Measurements from ENCODE around the gene C1QTNF6.
A peak's percentile ranks its signal among the peaks of the same experiment; 100 is the strongest.

C1QTNF6 gene

DNA sequence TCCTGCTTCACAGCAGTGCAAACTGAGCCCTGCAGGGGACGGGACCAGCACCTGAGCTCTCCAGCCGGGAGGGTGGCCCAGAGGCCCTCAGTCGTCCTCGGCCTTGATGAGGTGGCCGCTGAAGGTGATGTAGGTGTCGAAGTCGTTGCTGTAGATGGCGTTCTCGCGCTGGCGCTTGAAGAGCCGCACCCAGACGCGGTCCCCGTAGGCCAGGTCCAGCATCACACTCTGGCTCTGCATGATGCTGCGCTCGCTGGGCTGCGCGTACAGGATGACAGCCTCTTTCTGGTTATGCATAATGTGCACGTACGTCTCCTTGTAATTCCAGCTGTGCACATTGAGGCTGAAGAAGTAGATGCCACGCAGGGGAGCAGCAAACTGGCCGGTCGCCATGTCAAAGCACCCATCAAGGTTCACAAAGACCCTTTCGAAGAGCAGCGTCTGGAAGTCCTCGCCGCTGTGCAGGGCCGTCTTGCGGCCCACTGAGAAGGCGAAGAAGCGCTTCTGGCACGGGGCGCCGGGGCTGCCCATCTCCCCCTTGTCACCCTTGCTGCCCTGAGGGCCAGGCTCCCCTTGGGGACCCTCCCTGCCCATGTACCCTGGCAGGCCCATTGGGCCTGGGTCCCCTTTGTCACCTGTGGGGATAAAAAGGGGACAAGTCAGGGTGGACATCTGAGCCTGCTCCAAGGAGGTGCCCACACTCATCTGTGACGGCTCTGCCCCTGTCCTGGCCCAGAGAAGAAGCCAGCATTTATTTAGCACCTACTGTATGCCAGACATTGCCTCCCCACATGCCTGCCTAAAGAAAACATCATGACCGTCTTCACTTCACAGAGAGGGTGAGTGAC, 5.7 kb downstream of the C1QTNF6 start:
- Histone ChIP-seq H3K79me1 (ENCODE audit: low read length) (peaks cover 22% of the 10 kb centered on the region), H4K91ac (ENCODE audit: low read depth, low read length) (no peak overlapping the region), H3K9ac (ENCODE audit: low read length) (no peak overlapping the region), H3K36me3 (ENCODE audit: control insufficient read depth in 1 of 2, insufficient read depth in 2 of 2, low read length in 2 of 2) (peaks cover 29 to 38% of the 10 kb centered on the region in 2 experiments), H2BK12ac (ENCODE audit: low read length) (no peak overlapping the region), H3K4ac (ENCODE audit: low read depth, low read length) (no peak overlapping the region), H3K4me1 (ENCODE audit: control insufficient read depth in 1 of 2, insufficient read depth in 2 of 2, low read length in 2 of 2) (peaks cover 36 to 37% of the 10 kb centered on the region in 2 experiments), H2AK5ac (ENCODE audit: low read length) (no peak overlapping the region), H3K79me2 (ENCODE audit: control insufficient read depth, insufficient read depth, low read length, poor library complexity) (no peaks in the 10 kb centered on the region), H3K27me3 (ENCODE audit: insufficient read depth, low read length) (no peaks in the 10 kb centered on the region), H2BK5ac (ENCODE audit: low read depth, low read length, poor library complexity) (no peak overlapping the region), H3K4me3 (ENCODE audit: low read depth, low read length) (no peak overlapping the region), H2BK120ac (ENCODE audit: insufficient read depth, low read length, poor library complexity) (no peak overlapping the region), H3K23ac (ENCODE audit: low read length) (no peak overlapping the region), H4K12ac (ENCODE audit: low read depth, low read length) (no peak overlapping the region), H3K27ac (ENCODE audit: low read depth, low read length) (no peak overlapping the region), H3K14ac (ENCODE audit: low read length) (no peak overlapping the region), H4K8ac (ENCODE audit: low read depth, low read length) (no peak overlapping the region), H2AFZ (ENCODE audit: insufficient read depth, low read length, poor library complexity) (no peak overlapping the region), H3K9me3 (ENCODE audit: insufficient read depth, low read depth, low read length) (no peaks in the 10 kb centered on the region), H3K4me2 (ENCODE audit: low read length) (no peak overlapping the region), H3K18ac (ENCODE audit: low read length) (no peak overlapping the region)
- no CpG with 5 or more reads among the region's 37 CpGs for WGBS (ENCODE audit: extremely low coverage, insufficient coverage, insufficient read length)
- DNase-seq, result peak; percentile 70 to 76

DNA sequence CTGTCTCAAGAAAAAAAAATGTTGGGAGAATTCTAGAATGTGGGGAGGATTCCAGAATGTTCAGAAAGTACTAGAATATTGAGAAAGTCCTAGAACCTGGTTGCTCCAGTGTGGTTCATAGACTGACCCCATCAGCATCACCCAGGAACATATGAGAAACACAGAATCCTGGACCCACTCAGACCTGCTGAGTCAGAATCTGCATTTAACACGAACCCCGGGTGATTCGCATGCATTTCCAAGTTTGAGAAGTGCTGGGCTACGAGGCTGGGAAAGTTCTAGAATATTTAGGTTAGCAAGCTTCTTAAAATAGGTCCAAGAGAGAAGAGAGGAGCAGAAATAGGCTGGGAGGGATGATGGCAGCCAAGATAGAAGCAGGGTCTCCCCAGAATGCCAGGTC, 6.4 kb downstream of the C1QTNF6 start:
- H2BK120ac ChIP-seq (ENCODE audit: insufficient read depth, low read length, poor library complexity), result no peak overlapping the region

DNA sequence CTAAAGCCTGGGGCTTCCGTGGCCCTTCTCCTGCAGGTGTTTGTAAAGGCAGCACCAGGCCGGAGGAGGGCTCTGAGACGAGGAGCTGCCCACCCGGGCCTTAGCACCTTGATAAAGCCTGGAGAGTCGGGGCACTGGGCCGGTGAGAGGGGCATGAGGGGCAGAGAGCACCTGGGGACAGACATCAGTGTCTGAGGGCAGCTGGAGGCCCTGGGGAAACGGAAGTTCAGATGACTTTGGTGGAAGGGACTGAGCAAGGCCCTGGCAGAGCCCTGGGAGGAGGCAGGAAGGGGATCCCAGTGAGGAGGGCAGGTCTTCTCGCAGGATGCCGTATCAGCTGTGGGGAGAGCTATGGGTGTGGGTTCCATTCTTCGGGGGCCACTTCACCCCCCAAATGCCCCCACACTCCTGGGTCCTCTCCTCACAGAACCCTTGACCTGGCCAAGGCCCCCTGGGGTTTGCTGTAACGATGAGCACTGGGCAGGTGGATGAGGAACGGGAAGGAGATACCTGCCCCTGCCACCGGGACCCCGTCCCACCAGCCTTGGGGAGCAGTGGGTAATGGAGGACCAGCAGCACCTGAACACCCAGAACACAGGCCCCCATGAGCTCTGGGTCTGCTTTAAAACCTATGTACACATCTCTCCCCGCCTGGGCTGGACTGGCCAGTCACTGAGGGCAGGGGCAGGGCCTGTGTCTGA, 7.4 kb downstream of the C1QTNF6 start:
- Histone ChIP-seq H2AFZ (ENCODE audit: insufficient read depth, low read length, poor library complexity) (no peak overlapping the region), H2AK5ac (ENCODE audit: low read length) (no peak overlapping the region), H3K4me3 (ENCODE audit: low read depth, low read length) (no peak overlapping the region), H3K27me3 (ENCODE audit: insufficient read depth, low read length) (no peaks in the 10 kb centered on the region), H4K8ac (ENCODE audit: low read depth, low read length) (no peak overlapping the region), H3K36me3 (ENCODE audit: control insufficient read depth in 1 of 2, insufficient read depth in 2 of 2, low read length in 2 of 2) (peaks cover 29 to 38% of the 10 kb centered on the region in 2 experiments), H2BK12ac (ENCODE audit: low read length) (no peak overlapping the region), H3K4ac (ENCODE audit: low read depth, low read length) (no peak overlapping the region), H2BK120ac (ENCODE audit: insufficient read depth, low read length, poor library complexity) (no peak overlapping the region), H3K79me2 (ENCODE audit: control insufficient read depth, insufficient read depth, low read length, poor library complexity) (no peaks in the 10 kb centered on the region), H3K14ac (ENCODE audit: low read length) (no peak overlapping the region), H3K79me1 (ENCODE audit: low read length) (peaks cover 27% of the 10 kb centered on the region), H3K18ac (ENCODE audit: low read length) (no peak overlapping the region), H3K4me2 (ENCODE audit: low read length) (no peak overlapping the region), H3K23ac (ENCODE audit: low read length) (no peak overlapping the region), H3K9ac (ENCODE audit: low read length) (no peak overlapping the region), H3K4me1 (ENCODE audit: control insufficient read depth in 1 of 2, insufficient read depth in 2 of 2, low read length in 2 of 2) (peaks cover 35 to 39% of the 10 kb centered on the region in 2 experiments), H2BK5ac (ENCODE audit: low read depth, low read length, poor library complexity) (no peak overlapping the region), H3K27ac (ENCODE audit: low read depth, low read length) (no peak overlapping the region), H4K91ac (ENCODE audit: low read depth, low read length) (no peak overlapping the region), H3K9me3 (ENCODE audit: insufficient read depth, low read depth, low read length) (no peaks in the 10 kb centered on the region), H4K12ac (ENCODE audit: low read depth, low read length) (no peak overlapping the region)
- no CpG with 5 or more reads among the region's 15 CpGs for WGBS (ENCODE audit: extremely low coverage, insufficient coverage, insufficient read length)
- peak in 1 of 2 donors; percentile 2 for DNase-seq

More for the DNA sequence above, 6.4 kb downstream of the C1QTNF6 start:
- no peak overlapping the region for H3K9ac ChIP-seq (ENCODE audit: low read length)
- H3K23ac ChIP-seq (ENCODE audit: low read length), result no peak overlapping the region
- no peak overlapping the region for H3K27ac ChIP-seq (ENCODE audit: low read depth, low read length)
- H2BK5ac ChIP-seq (ENCODE audit: low read depth, low read length, poor library complexity), result no peak overlapping the region
- no peak overlapping the region for H3K14ac ChIP-seq (ENCODE audit: low read length)
- no peak overlapping the region for H3K4me3 ChIP-seq (ENCODE audit: low read depth, low read length)
- H4K12ac ChIP-seq (ENCODE audit: low read depth, low read length), result no peak overlapping the region
- no peak overlapping the region for H2BK12ac ChIP-seq (ENCODE audit: low read length)
- WGBS (ENCODE audit: extremely low coverage, insufficient coverage, insufficient read length), result no CpG with 5 or more reads among the region's 4 CpGs
- H2AK5ac ChIP-seq (ENCODE audit: low read length), result no peak overlapping the region
- no peaks in the 10 kb centered on the region for H3K79me2 ChIP-seq (ENCODE audit: control insufficient read depth, insufficient read depth, low read length, poor library complexity)
- H3K9me3 ChIP-seq (ENCODE audit: insufficient read depth, low read depth, low read length), result no peaks in the 10 kb centered on the region
- H3K27me3 ChIP-seq (ENCODE audit: insufficient read depth, low read length), result no peaks in the 10 kb centered on the region
- H3K4ac ChIP-seq (ENCODE audit: low read depth, low read length), result no peak overlapping the region
- H4K8ac ChIP-seq (ENCODE audit: low read depth, low read length), result no peak overlapping the region
- peaks cover 36 to 38% of the 10 kb centered on the region in 2 experiments for H3K4me1 ChIP-seq (ENCODE audit: control insufficient read depth in 1 of 2, insufficient read depth in 2 of 2, low read length in 2 of 2)
- H3K4me2 ChIP-seq (ENCODE audit: low read length), result no peak overlapping the region
- peaks cover 29 to 38% of the 10 kb centered on the region in 2 experiments for H3K36me3 ChIP-seq (ENCODE audit: control insufficient read depth in 1 of 2, insufficient read depth in 2 of 2, low read length in 2 of 2)
- peak; percentile 1 to 22 for DNase-seq
- H3K18ac ChIP-seq (ENCODE audit: low read length), result no peak overlapping the region
- no peak overlapping the region for H2AFZ ChIP-seq (ENCODE audit: insufficient read depth, low read length, poor library complexity)
- no peak overlapping the region for H4K91ac ChIP-seq (ENCODE audit: low read depth, low read length)
- peaks cover 28% of the 10 kb centered on the region for H3K79me1 ChIP-seq (ENCODE audit: low read length)

DNA sequence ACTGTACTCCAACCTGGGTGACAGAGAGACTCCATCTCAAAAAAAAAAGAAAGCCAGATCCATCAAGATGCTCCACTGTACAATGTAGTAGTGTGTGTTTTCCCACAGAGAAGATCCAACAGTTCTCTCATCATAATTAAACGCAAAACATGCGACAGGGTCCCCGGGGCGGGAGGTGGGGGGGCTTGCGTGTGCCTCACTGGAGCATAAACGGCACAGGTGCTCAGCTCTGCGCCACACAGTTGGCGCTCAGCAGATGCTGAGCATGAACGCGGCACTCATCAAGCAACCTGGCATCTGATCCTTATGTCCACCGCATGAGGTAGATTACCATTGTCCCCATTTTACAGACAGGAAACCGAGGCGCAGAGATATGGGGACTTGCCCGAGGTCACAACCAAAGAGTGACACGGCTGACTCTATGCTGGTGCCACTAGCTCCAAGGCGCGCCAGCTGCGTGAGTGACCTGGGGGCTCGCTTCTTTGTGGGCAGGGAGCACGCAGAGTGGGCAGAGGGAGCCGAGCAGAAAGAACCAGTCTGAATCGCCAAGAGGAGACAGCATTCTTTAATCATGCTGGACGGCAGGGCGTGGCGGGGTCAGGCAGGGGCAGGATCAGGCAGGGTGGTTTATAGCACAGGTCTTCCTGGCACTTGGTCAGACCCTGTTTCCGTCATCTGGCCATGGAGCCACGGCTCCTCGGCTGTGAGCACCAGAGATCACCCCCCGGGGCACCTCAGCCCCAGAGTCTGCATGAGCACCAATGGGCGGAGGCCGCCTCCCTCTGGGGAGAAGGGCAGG, 8.2 kb downstream of the C1QTNF6 start:
- Histone ChIP-seq H4K12ac (ENCODE audit: low read depth, low read length) (no peak overlapping the region), H4K8ac (ENCODE audit: low read depth, low read length) (no peak overlapping the region), H3K14ac (ENCODE audit: low read length) (no peak overlapping the region), H3K4ac (ENCODE audit: low read depth, low read length) (no peak overlapping the region), H3K79me2 (ENCODE audit: control insufficient read depth, insufficient read depth, low read length, poor library complexity) (no peaks in the 10 kb centered on the region), H2BK12ac (ENCODE audit: low read length) (peak overlapping the region; percentile 7), H3K23ac (ENCODE audit: low read length) (no peak overlapping the region), H3K4me2 (ENCODE audit: low read length) (no peak overlapping the region), H2AK5ac (ENCODE audit: low read length) (no peak overlapping the region), H4K91ac (ENCODE audit: low read depth, low read length) (no peak overlapping the region), H3K18ac (ENCODE audit: low read length) (no peak overlapping the region), H2BK120ac (ENCODE audit: insufficient read depth, low read length, poor library complexity) (no peak overlapping the region), H3K27ac (ENCODE audit: low read depth, low read length) (no peak overlapping the region), H3K4me3 (ENCODE audit: low read depth, low read length) (no peak overlapping the region), H3K27me3 (ENCODE audit: insufficient read depth, low read length) (no peaks in the 10 kb centered on the region), H2BK5ac (ENCODE audit: low read depth, low read length, poor library complexity) (no peak overlapping the region), H3K9me3 (ENCODE audit: insufficient read depth, low read depth, low read length) (no peaks in the 10 kb centered on the region), H3K36me3 (ENCODE audit: control insufficient read depth in 1 of 2, insufficient read depth in 2 of 2, low read length in 2 of 2) (peaks cover 22 to 31% of the 10 kb centered on the region in 2 experiments), H2AFZ (ENCODE audit: insufficient read depth, low read length, poor library complexity) (no peak overlapping the region), H3K79me1 (ENCODE audit: low read length) (peaks cover 22% of the 10 kb centered on the region), H3K9ac (ENCODE audit: low read length) (no peak overlapping the region), H3K4me1 (ENCODE audit: control insufficient read depth in 1 of 2, insufficient read depth in 2 of 2, low read length in 2 of 2) (peaks cover 35 to 36% of the 10 kb centered on the region in 2 experiments)
- no CpG with 5 or more reads among the region's 31 CpGs for WGBS (ENCODE audit: extremely low coverage, insufficient coverage, insufficient read length)
- peak; percentile 95 for DNase-seq
